Measurements from ENCODE around the gene IFT81.

IFT81 gene

DNA sequence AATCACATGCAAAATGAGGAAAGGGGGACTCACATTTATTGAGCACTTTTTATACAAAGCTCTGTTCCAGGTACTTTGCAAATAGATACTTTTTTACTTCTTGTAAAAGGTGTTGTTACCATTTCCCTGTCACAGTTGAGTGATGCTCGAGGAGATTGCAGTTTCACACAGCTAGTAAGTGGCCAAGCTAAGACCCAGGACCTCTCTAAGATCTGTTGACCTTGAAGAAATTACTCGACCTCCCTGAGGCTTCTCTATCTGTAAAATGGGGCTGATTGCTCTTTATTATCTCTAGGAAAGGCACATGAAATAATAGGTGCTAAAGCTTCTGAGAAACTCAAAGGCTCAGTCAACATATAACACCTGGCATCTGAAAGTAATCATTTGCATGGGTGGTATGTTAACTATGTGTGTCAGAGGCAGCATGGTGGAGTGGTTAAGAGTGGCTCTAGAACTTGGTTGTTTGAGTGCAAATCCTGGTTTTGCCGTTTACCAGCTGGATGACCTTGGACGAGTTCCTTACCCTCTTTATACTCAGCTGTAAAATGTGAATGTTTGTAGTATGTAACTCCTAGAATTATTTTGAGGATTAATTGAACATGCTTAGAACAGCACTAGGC is 41.5 kb downstream of the IFT81 start:
- FAIRE-seq: no peak

- FAIRE-seq: no peak
Measured at GRCh38 chr12:110168732-110169455, 44.7 kb downstream of the IFT81 start.

DNA sequence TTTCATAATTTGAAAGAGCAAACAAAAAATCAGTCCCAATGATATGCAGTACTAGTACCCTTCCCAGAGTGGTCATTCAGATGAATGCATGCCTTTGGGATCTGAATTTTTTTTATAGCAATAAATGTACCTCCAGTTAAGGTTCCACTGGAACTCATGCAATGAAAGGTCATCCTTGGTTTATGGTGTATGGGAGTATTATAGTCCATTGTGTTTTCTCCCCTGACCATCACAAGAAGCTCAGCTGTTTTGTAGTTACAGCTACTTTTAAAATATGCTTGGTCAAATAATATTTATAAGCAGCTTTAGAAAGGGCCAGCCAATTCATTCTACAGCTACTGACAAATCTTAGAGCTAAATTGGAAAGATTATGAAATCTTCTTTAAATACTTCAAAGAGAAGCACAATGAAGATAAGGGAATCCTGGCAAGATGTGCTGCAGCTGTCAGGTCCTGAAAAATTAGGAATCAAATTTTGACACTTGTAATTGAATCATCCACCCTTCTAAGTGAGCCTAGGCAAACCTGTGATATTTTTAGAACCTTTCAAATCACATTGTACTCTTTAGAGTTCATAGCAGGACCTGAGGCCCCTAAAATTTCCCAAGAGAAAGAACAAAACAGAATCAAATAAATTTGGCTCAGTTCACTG is 46.5 kb downstream of the IFT81 start:
- FAIRE-seq: no peak

- no peak for FAIRE-seq
Measured at GRCh38 chr12:110171186-110171538, 47.0 kb downstream of the IFT81 start.

DNA sequence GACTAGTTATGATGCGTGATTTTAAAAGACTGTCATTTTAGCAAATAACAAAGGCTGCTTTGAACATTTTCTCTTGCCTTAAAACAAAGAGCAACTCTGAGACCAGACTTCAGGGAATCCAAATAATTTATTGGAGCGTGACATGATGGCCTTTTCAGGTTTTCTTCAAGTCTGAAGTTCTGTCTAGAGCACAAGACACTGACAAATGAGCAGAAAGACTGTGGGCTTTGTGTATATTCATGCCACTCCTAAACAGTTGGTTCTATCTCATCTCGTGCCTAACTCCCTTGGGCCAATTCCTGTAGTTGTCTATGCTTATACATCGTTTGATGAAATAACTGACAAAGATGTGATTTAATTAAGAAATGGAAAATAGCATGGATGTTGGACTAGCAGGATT is 47.5 kb downstream of the IFT81 start:
- FAIRE-seq: no peak

GRCh38 chr12:110174373-110174996 is 50.3 kb downstream of the IFT81 start:
- FAIRE-seq: no peak

- no peak for FAIRE-seq
Measured at GRCh38 chr12:110175201-110175600, 51.0 kb downstream of the IFT81 start.

GRCh38 chr12:110176745-110177144 is 52.6 kb downstream of the IFT81 start:
- FAIRE-seq: peak; percentile 46

- FAIRE-seq: no peak
Measured at GRCh38 chr12:110179291-110179690, 55.1 kb downstream of the IFT81 start.

DNA sequence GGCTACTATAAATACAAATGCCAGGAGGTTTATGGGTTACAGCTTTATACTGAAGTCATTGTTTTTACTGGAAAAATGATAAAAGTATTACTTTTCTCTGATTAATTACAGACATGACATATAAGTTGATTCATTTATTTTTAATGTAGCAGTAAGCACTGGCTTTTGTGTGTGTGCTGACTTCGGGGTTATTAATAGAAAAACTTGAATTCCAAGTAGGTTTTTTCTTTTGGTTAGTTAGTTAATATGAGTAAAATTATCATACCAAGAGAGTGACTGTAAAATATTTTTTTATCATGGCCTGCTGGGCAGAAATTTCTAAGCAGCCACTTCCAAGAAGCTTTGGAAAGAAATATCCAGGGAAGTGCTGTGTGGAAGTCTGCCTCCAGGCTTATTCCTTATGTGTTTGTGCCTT is 56.4 kb downstream of the IFT81 start:
- no peak for FAIRE-seq

DNA sequence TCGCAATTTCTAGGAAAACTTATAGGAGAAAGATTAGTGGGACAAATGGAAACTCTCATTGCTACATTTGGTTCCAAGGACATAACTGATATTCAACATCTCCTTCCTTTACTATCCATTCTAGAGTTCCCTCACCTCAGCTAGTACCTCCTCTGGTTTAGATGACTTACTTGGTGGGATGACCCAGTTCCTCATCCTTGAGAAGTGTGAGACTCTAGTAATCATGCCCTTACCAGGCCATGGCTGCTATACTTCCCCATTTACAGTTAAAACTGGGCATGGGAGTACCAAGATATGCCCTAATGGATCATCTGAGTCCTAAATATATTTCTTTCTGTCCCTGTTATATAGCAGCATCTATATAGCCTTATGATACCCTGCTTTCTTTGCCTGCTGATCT is 58.1 kb downstream of the IFT81 start:
- FAIRE-seq: no peak

GRCh38 chr12:110183386-110183785 is 59.2 kb downstream of the IFT81 start:
- no peak for FAIRE-seq

DNA sequence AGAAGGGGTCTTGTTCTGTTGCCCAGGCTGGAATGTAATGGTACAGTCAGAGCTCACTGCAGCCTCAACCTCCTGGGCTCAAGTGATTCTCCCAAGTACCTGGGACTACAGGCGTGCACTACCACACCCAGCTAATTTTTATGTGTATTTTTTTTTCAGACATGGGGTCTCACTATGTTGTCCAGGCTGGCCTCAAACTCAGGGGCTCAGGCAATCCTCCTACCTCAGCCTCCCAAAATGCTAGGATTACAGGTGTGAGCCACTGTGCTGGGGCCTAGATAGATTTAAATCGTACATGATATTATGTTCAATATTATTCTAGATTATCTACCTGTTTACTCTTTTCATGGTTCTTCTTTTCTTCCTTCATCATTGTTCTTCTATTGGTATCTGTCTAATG is 61.5 kb downstream of the IFT81 start:
- no peak for FAIRE-seq

DNA sequence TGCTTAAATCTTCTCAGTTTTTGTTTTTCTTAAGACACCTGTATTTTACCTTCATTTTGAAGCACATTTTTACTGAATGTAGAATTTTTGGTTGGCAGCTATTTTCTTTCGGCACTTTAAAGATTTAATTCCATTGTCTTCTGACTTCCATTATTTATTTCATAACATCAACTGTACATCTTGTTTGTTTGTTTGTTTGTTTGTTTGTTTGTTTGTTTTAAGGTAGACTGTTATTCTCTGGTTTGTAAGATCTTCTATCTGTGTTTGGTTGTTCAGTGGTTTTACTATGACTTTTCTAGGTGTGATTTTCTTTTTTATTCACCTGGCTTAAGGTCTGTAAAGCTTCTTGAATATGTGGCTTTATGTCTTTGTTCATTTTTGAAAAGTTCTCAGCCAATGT is 61.9 kb downstream of the IFT81 start:
- no peak for FAIRE-seq

DNA sequence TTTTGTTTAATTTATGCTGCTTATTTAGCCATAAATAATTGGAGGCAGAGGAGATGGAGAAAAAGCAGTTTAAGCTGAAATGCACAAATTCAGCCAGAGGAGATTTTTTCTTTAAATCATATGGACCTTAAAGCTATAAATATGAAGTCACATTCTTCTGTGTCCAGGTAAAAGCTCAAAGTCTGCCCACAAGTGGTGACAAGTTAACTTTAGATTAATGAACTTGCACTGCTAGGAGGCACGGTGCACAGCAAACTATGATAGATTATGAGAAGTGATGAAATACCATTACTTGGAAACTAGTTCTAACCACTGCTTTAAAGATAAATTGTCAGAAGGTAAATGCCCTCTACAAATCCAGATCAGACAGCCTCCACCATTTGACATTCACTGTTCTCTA is 69.0 kb downstream of the IFT81 start:
- no peak for FAIRE-seq

GRCh38 chr12:110197003-110197402 is 72.8 kb downstream of the IFT81 start:
- FAIRE-seq: no peak

DNA sequence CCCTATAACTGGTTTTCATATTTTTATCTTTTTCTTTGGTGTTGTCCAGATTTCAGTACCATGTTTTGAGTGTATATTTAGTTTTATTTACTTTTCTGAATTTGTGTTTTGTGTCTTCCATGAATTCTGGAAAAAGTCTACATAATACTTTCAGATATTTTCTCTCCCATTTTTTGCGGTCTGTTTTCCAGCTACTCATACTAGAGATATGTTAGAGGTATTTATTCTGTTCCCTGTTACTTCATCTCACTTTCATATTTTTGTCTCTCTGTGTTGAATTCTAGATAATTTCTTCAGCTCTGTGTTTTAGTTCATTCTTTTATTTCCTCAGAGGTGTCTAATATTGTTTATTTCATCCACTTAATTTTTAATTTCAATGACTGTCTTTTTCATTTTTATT is 74.2 kb downstream of the IFT81 start:
- no peak for FAIRE-seq

GRCh38 chr12:110199339-110200123 is 75.4 kb downstream of the IFT81 start:
- no peak for FAIRE-seq

DNA sequence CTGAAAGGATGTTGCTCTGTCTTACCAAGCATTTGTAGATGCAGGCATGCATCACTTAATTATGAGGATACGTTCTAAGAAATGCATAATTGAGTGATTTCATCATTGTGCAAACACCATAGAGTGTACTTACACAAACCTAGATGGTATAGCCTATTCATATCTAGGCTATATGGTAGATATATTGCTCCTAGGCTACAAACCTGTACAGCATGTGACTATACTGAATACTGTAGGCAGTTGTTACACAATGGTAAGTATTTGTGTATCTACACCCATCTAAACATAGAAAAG is 75.9 kb downstream of the IFT81 start:
- FAIRE-seq: no peak

DNA sequence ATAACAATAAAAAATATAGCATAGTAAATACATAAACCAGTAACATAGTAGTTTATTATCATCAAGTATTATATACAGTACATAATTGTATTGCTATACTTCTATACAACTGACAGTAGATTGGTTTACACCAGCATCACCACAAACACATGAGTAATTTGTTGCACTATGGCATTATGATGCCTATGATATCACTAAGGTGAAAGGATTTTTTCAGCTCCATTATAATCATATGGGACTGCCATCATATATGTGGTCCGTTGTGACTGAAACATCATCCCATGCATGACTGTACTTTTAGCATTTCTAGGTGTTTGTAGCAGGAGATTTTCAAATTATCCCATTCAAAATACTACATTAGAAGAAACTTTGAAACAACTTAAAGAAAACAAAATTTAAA is 77.8 kb downstream of the IFT81 start:
- no peak for FAIRE-seq

DNA sequence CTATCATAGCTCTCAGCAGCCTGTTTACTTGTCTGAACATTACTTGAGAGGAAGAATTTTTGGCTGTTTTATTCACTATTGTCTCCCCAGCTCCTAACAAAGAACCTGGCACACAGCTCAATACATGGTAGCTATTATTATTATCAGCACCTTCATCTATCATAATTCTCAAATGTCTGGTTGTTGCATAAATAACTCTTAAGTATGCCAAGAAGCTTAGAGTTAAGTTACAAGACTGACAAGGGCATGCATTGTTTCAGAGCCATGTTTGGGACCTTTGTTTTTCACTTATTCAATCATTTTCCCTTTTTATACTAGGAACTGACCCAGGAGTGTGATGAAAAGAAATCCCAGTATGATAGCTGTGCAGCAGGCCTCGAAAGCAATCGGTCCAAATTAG is 79.4 kb downstream of the IFT81 start:
- FAIRE-seq: no peak

GRCh38 chr12:110205931-110206330 is 81.8 kb downstream of the IFT81 start:
- FAIRE-seq: no peak

All from A204.1 (cell line).